HG03457 (cell line): ENCODE data around the gene CLIP4.
"Not testable (repeated sequence)": the region's sequence is repeated elsewhere in the genome, so short reads cannot be mapped to it uniquely, and the experiment has no call there.

Experiments
- ATAC-seq: cut with Tn5 transposase; IDR thresholded peaks from one replicate; pipeline ENCODE4 v1.9.1; 2021; ENCODE audit warnings: moderate number of reproducible peaks; ENCODE audit not compliant: unreplicated experiment

CLIP4 gene

GRCh38 chr2:29100564-29100963, 14.7 kb upstream of the CLIP4 start:
- no peak for ATAC-seq

GRCh38 chr2:29104688-29105087, 10.5 kb upstream of the CLIP4 start:
- no peak for ATAC-seq

GRCh38 chr2:29105375-29105774, 9.8 kb upstream of the CLIP4 start:
- no peak for ATAC-seq

GRCh38 chr2:29106256-29106655, 9.0 kb upstream of the CLIP4 start:
- no peak for ATAC-seq

- no peak for ATAC-seq
Observed at GRCh38 chr2:29106980-29107388, 8.2 kb upstream of the CLIP4 start.

GRCh38 chr2:29107547-29107946, 7.7 kb upstream of the CLIP4 start:
- ATAC-seq: not testable (repeated sequence)

- ATAC-seq: no peak
Observed at GRCh38 chr2:29108225-29108624, 7.0 kb upstream of the CLIP4 start.

- ATAC-seq: no peak
Observed at GRCh38 chr2:29109246-29109645, 6.0 kb upstream of the CLIP4 start.

GRCh38 chr2:29110916-29111535, 4.2 kb upstream of the CLIP4 start:
- peak; percentile 41 for ATAC-seq

GRCh38 chr2:29112379-29112778, 2.8 kb upstream of the CLIP4 start:
- ATAC-seq: no peak

- no peak for ATAC-seq
Observed at GRCh38 chr2:29113027-29113686, 2.1 kb upstream of the CLIP4 start.

GRCh38 chr2:29113891-29114321, 1.3 kb upstream of the CLIP4 start:
- ATAC-seq: no peak

- no peak for ATAC-seq
Observed at GRCh38 chr2:29114586-29114945, 649 bp upstream of the CLIP4 start.

GRCh38 chr2:29115797-29116781, 874 bp downstream of the CLIP4 start:
- ATAC-seq: no peak

- ATAC-seq: no peak
Observed at GRCh38 chr2:29117636-29118303, 2.6 kb downstream of the CLIP4 start.

GRCh38 chr2:29119211-29119610, 4.0 kb downstream of the CLIP4 start:
- ATAC-seq: no peak

GRCh38 chr2:29120846-29121245, 5.6 kb downstream of the CLIP4 start:
- ATAC-seq: no peak

GRCh38 chr2:29123617-29124349, 8.6 kb downstream of the CLIP4 start:
- no peak for ATAC-seq

GRCh38 chr2:29124504-29124903, 9.3 kb downstream of the CLIP4 start:
- no peak for ATAC-seq

- no peak for ATAC-seq
Observed at GRCh38 chr2:29129586-29130281, 14.5 kb downstream of the CLIP4 start.
